WTC11 (cell line): Measurements from ENCODE around the gene ANKS6. TPM values are rescaled to one million over a fixed set of nuclear protein-coding genes. Genes with fewer than 3 reads are reported as not detected.

ENCODE experiments used
- ATAC-seq: fragments of 200-7000 bp; cut with Tn5 transposase; 2 replicates; pipeline ENCODE4 v1.10.0; 2021; ENCODE audit warnings: mild to moderate bottlenecking, moderate library complexity
- CTCF ChIA-PET: fragments of 300-600 bp; sonication (Branson Sonifier 250); formaldehyde crosslinking; loops from one replicate; lab custom pipeline; 2021; ENCODE audit warnings: antibody characterized with exemption; lab: Charles Lee
- POLR2A ChIA-PET: fragments of 350-600 bp; sonication (Branson Sonifier 250); formaldehyde crosslinking; loops from one replicate; lab custom pipeline; 2021; ENCODE audit warnings: antibody characterized with exemption; lab: Charles Lee
- DNase-seq: peaks from one replicate; pipeline ENCODE4 v3.0.0; 2021; ENCODE audit warnings: low spot score
- H3K27ac Mint-ChIP-seq: 2 replicates; pipeline ENCODE4 v1.8.0; 2021; ENCODE audit warnings: mixed read lengths
- H3K27me3 Mint-ChIP-seq: 2 replicates; pipeline ENCODE4 v1.8.0; 2021; ENCODE audit warnings: low read depth, mild to moderate bottlenecking, moderate library complexity, mixed read lengths
- H3K36me3 Mint-ChIP-seq: 2 replicates; pipeline ENCODE4 v1.8.0; 2021; ENCODE audit warnings: mixed read lengths
- H3K4me1 Mint-ChIP-seq: 2 replicates; pipeline ENCODE4 v1.8.0; 2022; ENCODE audit warnings: mixed read lengths
- H3K4me3 Mint-ChIP-seq: 2 replicates; pipeline ENCODE4 v1.8.0; 2021; ENCODE audit warnings: mild to moderate bottlenecking, moderate library complexity, mixed read lengths
- H3K9me3 Mint-ChIP-seq: 2 replicates; pipeline ENCODE4 v1.8.0; 2021; ENCODE audit warnings: mixed read lengths
- AFF4 ChIP-seq: sonication (generic); formaldehyde crosslinking; IDR thresholded peaks from 2 replicates; pipeline ENCODE4 v1.8.1; 2023; ENCODE audit warnings: mild to moderate bottlenecking, missing genetic modification reagents, borderline replicate concordance
- ATF3 ChIP-seq: sonication (generic); formaldehyde crosslinking; conservative IDR thresholded peaks from 2 replicates; pipeline ENCODE4 v1.8.1; 2022; ENCODE audit warnings: mild to moderate bottlenecking, missing genetic modification reagents
- ERG ChIP-seq: fragments of 250-450 bp; sonication (Bioruptor Pico); IDR thresholded peaks from 2 replicates; pipeline ENCODE4 v1.8.0; 2021; ENCODE audit warnings: mild to moderate bottlenecking
- ESRRA ChIP-seq: sonication (generic); formaldehyde crosslinking; IDR thresholded peaks from 2 replicates; pipeline ENCODE4 v1.8.1; 2022; ENCODE audit warnings: mild to moderate bottlenecking, missing genetic modification reagents, borderline replicate concordance
- FOXJ3 ChIP-seq: sonication (generic); formaldehyde crosslinking; IDR thresholded peaks from 2 replicates; pipeline ENCODE4 v1.9.0; 2021; ENCODE audit warnings: missing genetic modification reagents, mild to moderate bottlenecking, borderline replicate concordance
- HMGXB4 ChIP-seq: sonication (generic); formaldehyde crosslinking; IDR thresholded peaks from 2 replicates; pipeline ENCODE4 v1.8.1; 2023; ENCODE audit warnings: mild to moderate bottlenecking, moderate library complexity, missing genetic modification reagents
- IRF2 ChIP-seq: sonication (generic); formaldehyde crosslinking; IDR thresholded peaks from 2 replicates; pipeline ENCODE4 v1.8.0; 2022; ENCODE audit warnings: low read depth, missing genetic modification reagents, borderline replicate concordance
- JUN ChIP-seq: sonication (generic); formaldehyde crosslinking; IDR thresholded peaks from 2 replicates; pipeline ENCODE4 v1.8.0; 2023; ENCODE audit warnings: mild to moderate bottlenecking, missing genetic modification reagents
- KAT7 ChIP-seq: sonication (generic); formaldehyde crosslinking; IDR thresholded peaks from 2 replicates; pipeline ENCODE4 v1.8.1; 2023; ENCODE audit warnings: missing genetic modification reagents, mild to moderate bottlenecking, borderline replicate concordance
- MXD4 ChIP-seq: fragments of 250-450 bp; sonication (Bioruptor Pico); IDR thresholded peaks from 2 replicates; pipeline ENCODE4 v1.8.0; 2021; ENCODE audit warnings: mild to moderate bottlenecking, moderate library complexity, borderline replicate concordance
- NFYB ChIP-seq: sonication (generic); formaldehyde crosslinking; conservative IDR thresholded peaks from 2 replicates; pipeline ENCODE4 v1.8.0; 2022; ENCODE audit warnings: low read depth, missing genetic modification reagents
- SMAD3 ChIP-seq: sonication (generic); formaldehyde crosslinking; IDR thresholded peaks from 2 replicates; pipeline ENCODE4 v1.8.0; 2022; ENCODE audit warnings: missing genetic modification reagents, mild to moderate bottlenecking, borderline replicate concordance
- SMAD4 ChIP-seq: sonication (generic); formaldehyde crosslinking; IDR thresholded peaks from 2 replicates; pipeline ENCODE4 v1.8.0; 2022; ENCODE audit warnings: mild to moderate bottlenecking, missing genetic modification reagents
- TEAD4 ChIP-seq: sonication (generic); formaldehyde crosslinking; IDR thresholded peaks from 2 replicates; pipeline ENCODE4 v1.8.0; 2022; ENCODE audit warnings: mild to moderate bottlenecking, missing genetic modification reagents
- ZNF232 ChIP-seq: sonication (generic); formaldehyde crosslinking; IDR thresholded peaks from 2 replicates; pipeline ENCODE4 v1.8.0; 2022; ENCODE audit warnings: mild to moderate bottlenecking, missing genetic modification reagents
- ZNF317 ChIP-seq: sonication (generic); formaldehyde crosslinking; IDR thresholded peaks from 2 replicates; pipeline ENCODE4 v1.8.1; 2023; ENCODE audit warnings: low read depth, mild to moderate bottlenecking, moderate library complexity, missing genetic modification reagents, borderline replicate concordance
- ZNF396 ChIP-seq: fragments of 250-450 bp; sonication (Bioruptor Pico); IDR thresholded peaks from 2 replicates; pipeline ENCODE4 v1.8.0; 2021; ENCODE audit warnings: mild to moderate bottlenecking, moderate library complexity, borderline replicate concordance
- total RNA-seq: library from RNA; stranded (reverse); gene quantifications from 3 replicates; pipeline ENCODE4 v1.2.3, GENCODE V29; 2021
- TF ChIP-seq, protein P1 (sequence below): sonication (generic); formaldehyde crosslinking; IDR thresholded peaks from 2 replicates; pipeline ENCODE4 v1.8.1; 2022; ENCODE audit warnings: low read depth, missing genetic modification reagents, borderline replicate concordance
- TF ChIP-seq, protein P2 (sequence below): sonication (generic); formaldehyde crosslinking; IDR thresholded peaks from 2 replicates; pipeline ENCODE4 v1.8.1; 2022; ENCODE audit warnings: low read depth, mild to moderate bottlenecking, moderate library complexity, missing genetic modification reagents, borderline replicate concordance
- TF ChIP-seq, protein P3 (sequence below): sonication (generic); formaldehyde crosslinking; IDR thresholded peaks from 2 replicates; pipeline ENCODE4 v1.8.0; 2023; ENCODE audit warnings: missing genetic modification reagents

ANKS6 gene
- total RNA-seq, 1 experiment from 2014 or later: 65.1 TPM

DNA sequence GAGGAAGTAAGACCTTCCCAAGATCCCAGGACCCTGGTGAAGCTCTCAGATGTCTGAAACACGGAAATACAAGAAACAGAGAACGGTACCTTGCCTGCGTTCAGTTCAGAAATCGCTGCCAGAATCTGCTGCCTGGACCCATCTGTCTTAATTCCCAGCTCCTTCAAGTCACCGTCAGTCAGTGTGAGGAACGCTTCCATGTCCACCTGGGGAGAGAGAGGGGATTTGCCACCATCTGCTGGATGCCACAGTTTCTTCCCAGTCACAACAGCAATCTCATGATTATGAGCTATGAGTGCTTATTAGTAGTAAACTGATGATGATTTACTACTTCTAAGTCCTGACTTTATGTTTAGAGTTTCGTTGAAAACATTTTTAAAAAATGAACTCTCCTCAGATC, 50.9 kb downstream of the ANKS6 start:
- no peaks in the 10 kb centered on the region for H3K4me1 Mint-ChIP-seq
- ATAC-seq (no peak), DNase-seq (no peak)
- no peak overlapping the region for H3K4me3 Mint-ChIP-seq
- TF ChIP-seq SMAD3 (CRISPR knock-in tag) (no peak), FOXJ3 (CRISPR knock-in tag) (no peak), KAT7 (CRISPR knock-in tag) (no peak), NFYB (no peak), ERG (CRISPR knock-in tag) (no peak), JUN (no peak), ATF3 (no peak), ZNF317 (CRISPR knock-in tag) (no peak), ZNF232 (CRISPR knock-in tag) (no peak)
- TF ChIP-seq, protein P1, sequence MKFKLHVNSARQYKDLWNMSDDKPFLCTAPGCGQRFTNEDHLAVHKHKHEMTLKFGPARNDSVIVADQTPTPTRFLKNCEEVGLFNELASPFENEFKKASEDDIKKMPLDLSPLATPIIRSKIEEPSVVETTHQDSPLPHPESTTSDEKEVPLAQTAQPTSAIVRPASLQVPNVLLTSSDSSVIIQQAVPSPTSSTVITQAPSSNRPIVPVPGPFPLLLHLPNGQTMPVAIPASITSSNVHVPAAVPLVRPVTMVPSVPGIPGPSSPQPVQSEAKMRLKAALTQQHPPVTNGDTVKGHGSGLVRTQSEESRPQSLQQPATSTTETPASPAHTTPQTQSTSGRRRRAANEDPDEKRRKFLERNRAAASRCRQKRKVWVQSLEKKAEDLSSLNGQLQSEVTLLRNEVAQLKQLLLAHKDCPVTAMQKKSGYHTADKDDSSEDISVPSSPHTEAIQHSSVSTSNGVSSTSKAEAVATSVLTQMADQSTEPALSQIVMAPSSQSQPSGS: no peak
- TF ChIP-seq, protein P2, sequence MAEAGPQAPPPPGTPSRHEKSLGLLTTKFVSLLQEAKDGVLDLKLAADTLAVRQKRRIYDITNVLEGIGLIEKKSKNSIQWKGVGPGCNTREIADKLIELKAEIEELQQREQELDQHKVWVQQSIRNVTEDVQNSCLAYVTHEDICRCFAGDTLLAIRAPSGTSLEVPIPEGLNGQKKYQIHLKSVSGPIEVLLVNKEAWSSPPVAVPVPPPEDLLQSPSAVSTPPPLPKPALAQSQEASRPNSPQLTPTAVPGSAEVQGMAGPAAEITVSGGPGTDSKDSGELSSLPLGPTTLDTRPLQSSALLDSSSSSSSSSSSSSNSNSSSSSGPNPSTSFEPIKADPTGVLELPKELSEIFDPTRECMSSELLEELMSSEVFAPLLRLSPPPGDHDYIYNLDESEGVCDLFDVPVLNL (CRISPR knock-in tag): no peak
- TF ChIP-seq, all 79 proteins: peak for 0
- POLR2A ChIA-PET: no interaction called here
- H3K36me3 Mint-ChIP-seq: peaks cover 37% of the 10 kb centered on the region
- H3K27ac Mint-ChIP-seq: no peak overlapping the region
- CTCF ChIA-PET: interaction anchor here (1.0 to 1.9 kb wide), 4 partner anchors 10 to 208 kb away, joined by 3 to 8 read pairs (median 4); no protein-coding TSS in a partner anchor
- H3K9me3 Mint-ChIP-seq: no peaks in the 10 kb centered on the region
- H3K27me3 Mint-ChIP-seq: no peaks in the 10 kb centered on the region

DNA sequence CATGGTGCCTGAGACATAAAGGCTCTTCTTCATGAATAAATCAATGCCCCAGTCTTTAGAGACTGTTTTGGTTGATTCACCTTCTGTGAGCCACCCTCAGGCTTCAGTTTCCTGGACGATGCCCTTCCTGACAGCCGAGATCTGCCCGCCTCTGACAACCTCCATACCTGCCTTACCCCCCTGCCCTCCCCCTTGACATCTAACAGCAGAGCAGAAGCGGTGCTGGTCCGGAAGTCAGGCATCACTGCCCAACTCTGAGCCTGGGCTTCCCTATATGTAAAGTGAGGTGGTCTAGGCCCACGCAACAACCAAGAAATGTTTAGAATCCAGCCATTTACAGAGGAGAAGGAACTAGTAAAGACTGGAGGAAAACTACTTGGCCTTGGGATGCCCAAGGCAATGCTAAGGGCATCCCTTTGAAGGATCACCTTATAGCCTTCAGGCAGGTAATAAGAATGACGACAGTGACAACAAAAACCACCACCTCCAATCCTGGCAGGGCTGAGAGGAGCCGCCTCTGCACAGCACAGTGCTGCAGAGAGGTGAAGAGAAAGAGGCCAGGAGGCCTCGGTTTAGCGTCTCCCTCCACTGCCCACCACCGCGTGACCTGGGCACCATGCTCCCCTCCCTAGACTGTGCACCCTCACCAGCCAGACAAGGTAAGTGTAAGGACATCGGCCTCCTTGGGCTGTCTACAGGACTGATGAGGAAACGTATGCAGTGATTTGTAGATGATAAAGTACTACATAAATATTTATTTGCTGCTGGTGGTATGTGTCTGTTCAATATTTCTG, 52.3 kb downstream of the ANKS6 start:
- no peak overlapping the region for H3K4me3 Mint-ChIP-seq
- no peaks in the 10 kb centered on the region for H3K27me3 Mint-ChIP-seq
- H3K27ac Mint-ChIP-seq: no peak overlapping the region
- ChIA-PET POLR2A (no interaction called here), CTCF (no interaction called here)
- peaks cover 4% of the 10 kb centered on the region for H3K9me3 Mint-ChIP-seq
- no peak for ATAC-seq
- peaks cover 33% of the 10 kb centered on the region for H3K36me3 Mint-ChIP-seq
- DNase-seq: no peak
- no peaks in the 10 kb centered on the region for H3K4me1 Mint-ChIP-seq
- TF ChIP-seq, protein P3, sequence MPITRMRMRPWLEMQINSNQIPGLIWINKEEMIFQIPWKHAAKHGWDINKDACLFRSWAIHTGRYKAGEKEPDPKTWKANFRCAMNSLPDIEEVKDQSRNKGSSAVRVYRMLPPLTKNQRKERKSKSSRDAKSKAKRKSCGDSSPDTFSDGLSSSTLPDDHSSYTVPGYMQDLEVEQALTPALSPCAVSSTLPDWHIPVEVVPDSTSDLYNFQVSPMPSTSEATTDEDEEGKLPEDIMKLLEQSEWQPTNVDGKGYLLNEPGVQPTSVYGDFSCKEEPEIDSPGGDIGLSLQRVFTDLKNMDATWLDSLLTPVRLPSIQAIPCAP (CRISPR knock-in tag): no peak
- TF ChIP-seq NFYB (no peak), TEAD4 (CRISPR knock-in tag) (no peak), SMAD4 (no peak), IRF2 (CRISPR knock-in tag) (no peak), HMGXB4 (CRISPR knock-in tag) (no peak), ESRRA (no peak), MXD4 (no peak), ZNF232 (CRISPR knock-in tag) (no peak), AFF4 (no peak), ZNF396 (no peak)
- TF ChIP-seq, protein P1: no peak
